OCI-LY3 (cell line): Measurements from ENCODE around the gene HOXA5.

Experiments
- EZH2phosphoT487 ChIP-seq: fragments of 200-600 bp; shearing (Covaris generic); IDR thresholded peaks from 2 replicates; pipeline ENCODE4 v1.6.1; 2018; ENCODE audit warnings: antibody characterized with exemption, mixed run types, low read depth
- TF ChIP-seq, protein P1 (sequence below): fragments of 200-600, 300-600 bp; sonication (generic); IDR thresholded peaks from 2 replicates; pipeline ENCODE4 v1.5.1; 2014; ENCODE audit warnings: antibody characterized with exemption, low read length, low read depth

DNA sequence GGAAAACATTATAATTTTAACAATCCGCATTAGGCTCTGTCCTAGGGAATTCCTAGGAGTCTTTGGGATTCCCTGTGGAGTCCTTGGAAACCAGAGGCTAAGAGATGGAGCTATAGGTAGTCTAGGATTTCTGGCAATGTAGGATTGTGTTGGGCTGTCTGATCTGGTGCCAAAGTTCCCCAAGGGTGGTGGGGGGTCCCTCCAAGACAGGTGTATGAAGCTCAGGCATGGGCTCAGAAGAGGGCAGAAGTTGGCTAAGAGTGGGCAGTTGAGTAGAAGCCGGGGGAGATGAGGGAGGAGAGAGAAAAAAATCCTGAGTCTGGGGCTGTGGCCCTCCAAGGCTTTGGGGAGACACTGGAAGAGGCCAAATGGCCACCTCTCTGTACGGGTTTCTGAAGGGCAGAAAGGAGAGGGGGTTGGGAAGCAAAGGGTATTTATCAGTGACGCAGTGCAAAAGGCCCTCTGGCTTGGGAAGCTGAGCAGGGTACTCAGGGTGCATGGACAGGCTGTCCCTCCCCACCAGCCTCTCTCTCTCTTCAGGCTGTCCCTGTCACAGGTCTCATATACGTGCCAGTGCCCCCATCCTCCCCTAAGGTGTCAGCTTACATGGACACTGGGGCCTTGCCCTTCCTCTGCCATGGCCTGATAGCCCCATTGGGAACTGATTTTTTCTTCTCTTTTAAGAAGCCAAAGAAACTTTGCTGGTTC, 3.2 kb upstream of the HOXA5 start:
- TF ChIP-seq, protein P1, sequence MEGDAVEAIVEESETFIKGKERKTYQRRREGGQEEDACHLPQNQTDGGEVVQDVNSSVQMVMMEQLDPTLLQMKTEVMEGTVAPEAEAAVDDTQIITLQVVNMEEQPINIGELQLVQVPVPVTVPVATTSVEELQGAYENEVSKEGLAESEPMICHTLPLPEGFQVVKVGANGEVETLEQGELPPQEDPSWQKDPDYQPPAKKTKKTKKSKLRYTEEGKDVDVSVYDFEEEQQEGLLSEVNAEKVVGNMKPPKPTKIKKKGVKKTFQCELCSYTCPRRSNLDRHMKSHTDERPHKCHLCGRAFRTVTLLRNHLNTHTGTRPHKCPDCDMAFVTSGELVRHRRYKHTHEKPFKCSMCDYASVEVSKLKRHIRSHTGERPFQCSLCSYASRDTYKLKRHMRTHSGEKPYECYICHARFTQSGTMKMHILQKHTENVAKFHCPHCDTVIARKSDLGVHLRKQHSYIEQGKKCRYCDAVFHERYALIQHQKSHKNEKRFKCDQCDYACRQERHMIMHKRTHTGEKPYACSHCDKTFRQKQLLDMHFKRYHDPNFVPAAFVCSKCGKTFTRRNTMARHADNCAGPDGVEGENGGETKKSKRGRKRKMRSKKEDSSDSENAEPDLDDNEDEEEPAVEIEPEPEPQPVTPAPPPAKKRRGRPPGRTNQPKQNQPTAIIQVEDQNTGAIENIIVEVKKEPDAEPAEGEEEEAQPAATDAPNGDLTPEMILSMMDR = no peak
- TF ChIP-seq EZH2phosphoT487 = no peak
